Astrocyte (in vitro differentiated cells and primary cell): ENCODE results near the gene METTL14. TPM values are rescaled to one million over a fixed set of nuclear protein-coding genes. Genes with fewer than 3 reads are reported as not detected.

Experiments used
- DNase-seq: peaks from one replicate; pipeline ENCODE4 v3.0.0-alpha.2; 2010; ENCODE audit warnings: low read depth
- FAIRE-seq: peaks from 2 replicates; lab custom pipeline; 2011; peaks lifted over from hg19 to GRCh38; lab: Jason Lieb, UNC
- H2AFZ ChIP-seq: 2 replicates; pipeline ENCODE4 v1.6.0; 2012; ENCODE audit warnings: low read depth, low read length, inconsistent platforms
- H3K27ac ChIP-seq: 2 replicates; pipeline ENCODE4 v1.5.1; 2011; ENCODE audit warnings: low read depth, low read length, inconsistent platforms
- H3K27me3 ChIP-seq: 2 replicates; pipeline ENCODE4 v1.6.0; 2011; ENCODE audit warnings: low read length, inconsistent platforms; ENCODE audit not compliant: insufficient read depth
- H3K36me3 ChIP-seq: 2 replicates; pipeline ENCODE4 v1.5.1; 2011; ENCODE audit warnings: low read length, inconsistent platforms; ENCODE audit not compliant: insufficient read depth
- H3K4me1 ChIP-seq: 2 replicates; pipeline ENCODE4 v1.5.1; 2011; ENCODE audit warnings: low read length, inconsistent platforms; ENCODE audit not compliant: insufficient read depth
- H3K4me2 ChIP-seq: 2 replicates; pipeline ENCODE4 v1.6.0; 2012; ENCODE audit warnings: low read length, inconsistent platforms
- H3K4me3 ChIP-seq: 2 replicates; pipeline ENCODE4 v1.5.1; 2011; ENCODE audit warnings: low read depth, mild to moderate bottlenecking, low read length, inconsistent platforms; ENCODE audit not compliant: insufficient read depth
- H3K79me2 ChIP-seq: 2 replicates; pipeline ENCODE4 v1.6.0; 2012; ENCODE audit warnings: mild to moderate bottlenecking, low read length, inconsistent platforms; ENCODE audit not compliant: insufficient read depth
- H3K9ac ChIP-seq: 2 replicates; pipeline ENCODE4 v1.6.0; 2012; ENCODE audit warnings: mild to moderate bottlenecking, low read length, inconsistent platforms
- H3K9me3 ChIP-seq: 2 replicates; pipeline ENCODE4 v1.5.1; 2012; ENCODE audit warnings: low read depth, mild to moderate bottlenecking, low read length, inconsistent platforms; ENCODE audit not compliant: insufficient read depth
- H4K20me1 ChIP-seq: 2 replicates; pipeline ENCODE4 v1.6.0; 2012; ENCODE audit warnings: low read length, inconsistent platforms; ENCODE audit not compliant: insufficient read depth
- H3K27ac Mint-ChIP-seq: one replicate; pipeline ENCODE4 v1.8.0; 2021; ENCODE audit warnings: mild to moderate bottlenecking, mixed read lengths; ENCODE audit not compliant: unreplicated experiment
- H3K27me3 Mint-ChIP-seq: one replicate; pipeline ENCODE4 v1.8.0; 2021; ENCODE audit warnings: low read depth, mixed read lengths; ENCODE audit not compliant: unreplicated experiment
- H3K36me3 Mint-ChIP-seq: one replicate; pipeline ENCODE4 v1.8.0; 2021; ENCODE audit warnings: low read depth, mixed read lengths; ENCODE audit not compliant: unreplicated experiment
- H3K4me1 Mint-ChIP-seq: one replicate; pipeline ENCODE4 v1.8.0; 2021; ENCODE audit warnings: low read depth, mixed read lengths; ENCODE audit not compliant: unreplicated experiment
- H3K4me3 Mint-ChIP-seq: one replicate; pipeline ENCODE4 v1.8.0; 2021; ENCODE audit warnings: mild to moderate bottlenecking, moderate library complexity, mixed read lengths; ENCODE audit not compliant: unreplicated experiment
- H3K9me3 Mint-ChIP-seq: one replicate; pipeline ENCODE4 v1.8.0; 2021; ENCODE audit warnings: mild to moderate bottlenecking, mixed read lengths; ENCODE audit not compliant: unreplicated experiment
- EZH2 ChIP-seq: IDR thresholded peaks from 2 replicates; pipeline ENCODE4 v1.6.1; 2012; ENCODE audit warnings: mild to moderate bottlenecking, low read length, inconsistent platforms; ENCODE audit not compliant: insufficient read depth
- total RNA-seq: library from RNA; stranded (reverse); gene quantifications from 2 replicates; pipeline ENCODE4 v1.2.1, GENCODE V29; 2021
- TF ChIP-seq, protein P1 (sequence below): IDR thresholded peaks from 2 replicates; pipeline ENCODE4 v1.5.1; 2011; ENCODE audit warnings: low read depth, mild to moderate bottlenecking, inconsistent platforms, low read length, moderate library complexity; ENCODE audit not compliant: insufficient read depth

METTL14 gene
- total RNA-seq, 1 donor from 2014 or later: 35.2 TPM

DNA sequence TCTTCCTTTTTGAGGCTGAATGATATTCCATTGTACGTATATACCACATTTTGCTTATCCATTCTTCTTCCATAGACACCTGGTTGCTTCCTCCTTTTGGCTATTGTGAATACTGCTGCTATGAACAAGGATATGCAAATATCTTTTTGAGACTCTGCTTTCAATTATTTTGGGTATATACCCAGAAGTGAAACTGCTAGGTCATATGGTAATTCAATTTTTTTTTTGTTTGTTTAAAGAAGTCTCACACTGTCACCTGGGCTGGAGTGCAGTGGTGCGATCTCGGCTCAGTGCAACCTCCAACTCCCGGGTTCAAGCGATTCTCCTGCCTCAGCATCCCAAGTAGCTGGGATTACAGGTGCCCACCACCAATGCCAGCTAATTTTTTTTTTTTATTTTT is 75.3 kb downstream of the METTL14 start:
- peaks cover 92% of the 10 kb centered on the region for H3K79me2 ChIP-seq

GRCh38 chr4:118761397-118762016 is 76.3 kb downstream of the METTL14 start:
- peaks cover 23% of the 10 kb centered on the region for H3K4me1 Mint-ChIP-seq
- peaks cover 25% of the 10 kb centered on the region for H3K4me1 ChIP-seq
- no peak overlapping the region for H3K27ac Mint-ChIP-seq
- peaks cover 9% of the 10 kb centered on the region for H3K36me3 Mint-ChIP-seq
- FAIRE-seq: no peak
- no peak overlapping the region for H3K27ac ChIP-seq
- H3K27me3 ChIP-seq: no peaks in the 10 kb centered on the region
- no peaks in the 10 kb centered on the region for H3K27me3 Mint-ChIP-seq
- H3K9me3 Mint-ChIP-seq: no peaks in the 10 kb centered on the region
- no peaks in the 10 kb centered on the region for H3K9me3 ChIP-seq
- H3K4me2 ChIP-seq: no peak overlapping the region
- TF ChIP-seq, protein P1, sequence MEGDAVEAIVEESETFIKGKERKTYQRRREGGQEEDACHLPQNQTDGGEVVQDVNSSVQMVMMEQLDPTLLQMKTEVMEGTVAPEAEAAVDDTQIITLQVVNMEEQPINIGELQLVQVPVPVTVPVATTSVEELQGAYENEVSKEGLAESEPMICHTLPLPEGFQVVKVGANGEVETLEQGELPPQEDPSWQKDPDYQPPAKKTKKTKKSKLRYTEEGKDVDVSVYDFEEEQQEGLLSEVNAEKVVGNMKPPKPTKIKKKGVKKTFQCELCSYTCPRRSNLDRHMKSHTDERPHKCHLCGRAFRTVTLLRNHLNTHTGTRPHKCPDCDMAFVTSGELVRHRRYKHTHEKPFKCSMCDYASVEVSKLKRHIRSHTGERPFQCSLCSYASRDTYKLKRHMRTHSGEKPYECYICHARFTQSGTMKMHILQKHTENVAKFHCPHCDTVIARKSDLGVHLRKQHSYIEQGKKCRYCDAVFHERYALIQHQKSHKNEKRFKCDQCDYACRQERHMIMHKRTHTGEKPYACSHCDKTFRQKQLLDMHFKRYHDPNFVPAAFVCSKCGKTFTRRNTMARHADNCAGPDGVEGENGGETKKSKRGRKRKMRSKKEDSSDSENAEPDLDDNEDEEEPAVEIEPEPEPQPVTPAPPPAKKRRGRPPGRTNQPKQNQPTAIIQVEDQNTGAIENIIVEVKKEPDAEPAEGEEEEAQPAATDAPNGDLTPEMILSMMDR: no peak
- TF ChIP-seq EZH2: no peak
- H3K36me3 ChIP-seq: peaks cover 80% of the 10 kb centered on the region
- H3K79me2 ChIP-seq: peaks cover 81% of the 10 kb centered on the region
- no peak overlapping the region for H3K4me3 ChIP-seq
- no peak for DNase-seq
- peaks cover 50% of the 10 kb centered on the region for H4K20me1 ChIP-seq
- H3K4me3 Mint-ChIP-seq: no peak overlapping the region
- no peak overlapping the region for H3K9ac ChIP-seq
- H2AFZ ChIP-seq: no peak overlapping the region

More for the DNA sequence above, 75.3 kb downstream of the METTL14 start:
- Mint-ChIP-seq H3K4me3 (no peak overlapping the region), H3K27me3 (no peaks in the 10 kb centered on the region), H3K36me3 (peaks cover 5% of the 10 kb centered on the region), H3K4me1 (peaks cover 18% of the 10 kb centered on the region), H3K27ac (no peak overlapping the region), H3K9me3 (no peaks in the 10 kb centered on the region)
- peaks cover 81% of the 10 kb centered on the region for H3K36me3 ChIP-seq
- TF ChIP-seq EZH2: no peak
- TF ChIP-seq, protein P1: no peak
- no peak for FAIRE-seq
- no peak overlapping the region for H2AFZ ChIP-seq
- peaks cover 15% of the 10 kb centered on the region for H3K4me1 ChIP-seq
- no peaks in the 10 kb centered on the region for H3K27me3 ChIP-seq
- no peak overlapping the region for H3K27ac ChIP-seq
- no peak for DNase-seq
- peaks cover 58% of the 10 kb centered on the region for H4K20me1 ChIP-seq
- H3K4me2 ChIP-seq: no peak overlapping the region
- H3K9me3 ChIP-seq: no peaks in the 10 kb centered on the region
- H3K9ac ChIP-seq: no peak overlapping the region
- no peak overlapping the region for H3K4me3 ChIP-seq

GRCh38 chr4:118762155-118762554 is 77.0 kb downstream of the METTL14 start:
- peaks cover 53% of the 10 kb centered on the region for H4K20me1 ChIP-seq
- no peaks in the 10 kb centered on the region for H3K9me3 ChIP-seq
- H3K4me2 ChIP-seq: no peak overlapping the region
- H2AFZ ChIP-seq: no peak overlapping the region
- H3K27ac ChIP-seq: no peak overlapping the region
- H3K36me3 ChIP-seq: peaks cover 80% of the 10 kb centered on the region
- no peak overlapping the region for H3K4me3 ChIP-seq
- Mint-ChIP-seq H3K36me3 (peaks cover 15% of the 10 kb centered on the region), H3K27me3 (no peaks in the 10 kb centered on the region), H3K9me3 (no peaks in the 10 kb centered on the region), H3K27ac (no peak overlapping the region), H3K4me3 (no peak overlapping the region), H3K4me1 (peaks cover 30% of the 10 kb centered on the region)
- FAIRE-seq (no peak), DNase-seq (no peak)
- TF ChIP-seq, protein P1: no peak
- no peak for TF ChIP-seq EZH2
- peaks cover 32% of the 10 kb centered on the region for H3K4me1 ChIP-seq
- H3K27me3 ChIP-seq: no peaks in the 10 kb centered on the region
- peaks cover 80% of the 10 kb centered on the region for H3K79me2 ChIP-seq
- no peak overlapping the region for H3K9ac ChIP-seq
